Hepatocyte (in vitro differentiated cells): ENCODE data around the gene SCD5.

ENCODE experiments used
- CTCF ChIP-seq: fragments of 200-600 bp; sonication (generic); IDR thresholded peaks from 2 replicates; pipeline ENCODE4 v1.5.1; 2016; ENCODE audit warnings: antibody characterized with exemption, mild to moderate bottlenecking; ENCODE audit not compliant: poor library complexity
- EZH2 ChIP-seq: fragments of 200-600 bp; sonication (generic); IDR thresholded peaks from 2 replicates; pipeline ENCODE4 v1.6.1; 2016; ENCODE audit warnings: antibody characterized with exemption, mild to moderate bottlenecking, borderline replicate concordance
- EZH2phosphoT487 ChIP-seq: fragments of 200-600 bp; sonication (generic); IDR thresholded peaks from one replicate; pipeline ENCODE4 v1.6.1; 2018; ENCODE audit warnings: antibody characterized with exemption, mild to moderate bottlenecking, low read depth, moderate library complexity; ENCODE audit not compliant: unreplicated experiment, severe bottlenecking

- TF ChIP-seq CTCF (no peak), EZH2phosphoT487 (no peak), EZH2 (no peak)
These were observed 110.4 kb downstream of the SCD5 start for GRCh38 chr4:82688091-82688795.
